ENCODE results near the gene LDB1.

LDB1 gene

GRCh38 chr10:102096449-102096848 is 23.7 kb downstream of the LDB1 start:
- no peak overlapping the region for H3K4me3 ChIP-seq (replicated peaks; ENCODE audit: low read depth, low read length)
- no peak for TF ChIP-seq CTCF (IDR thresholded peaks at IDR 0.05; ENCODE audit: low read depth, low read length, missing control alignments)
- DNase-seq (ENCODE audit: extremely low read depth, low read depth) = no peak

DNA sequence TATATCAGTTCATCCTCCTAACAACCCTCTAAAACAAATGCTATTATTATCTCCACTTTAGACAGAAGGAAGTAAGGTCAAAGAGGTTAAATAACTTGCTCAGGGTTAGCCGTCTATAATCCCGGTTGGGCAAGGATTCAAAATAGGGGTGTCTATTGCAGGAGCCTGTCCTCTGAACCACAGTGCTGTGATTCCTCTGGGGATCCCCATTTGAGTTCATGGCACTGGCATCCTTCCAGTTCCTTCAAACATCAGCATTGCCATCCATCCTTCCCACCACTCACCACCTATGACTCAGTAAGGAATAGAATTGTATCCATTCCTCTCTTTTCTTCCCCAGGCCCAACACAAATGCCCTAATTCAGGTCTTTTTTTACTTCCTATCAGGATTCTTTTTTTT is 29.4 kb downstream of the LDB1 start:
- TF ChIP-seq CTCF (IDR thresholded peaks at IDR 0.05; ENCODE audit: low read depth, low read length, missing control alignments) = no peak
- DNase-seq (ENCODE audit: extremely low read depth, low read depth) = no peak
- H3K4me3 ChIP-seq (replicated peaks; ENCODE audit: low read depth, low read length) = no peak overlapping the region

GRCh38 chr10:102086196-102086595 is 34.0 kb downstream of the LDB1 start:
- H3K4me3 ChIP-seq (replicated peaks; ENCODE audit: low read depth, low read length) = no peak overlapping the region
- TF ChIP-seq CTCF (IDR thresholded peaks at IDR 0.05; ENCODE audit: low read depth, low read length, missing control alignments) = no peak
- no peak for DNase-seq (ENCODE audit: extremely low read depth, low read depth)

GRCh38 chr10:102085336-102085735 is 34.8 kb downstream of the LDB1 start:
- no peak for DNase-seq (ENCODE audit: extremely low read depth, low read depth)
- TF ChIP-seq CTCF (IDR thresholded peaks at IDR 0.05; ENCODE audit: low read depth, low read length, missing control alignments) = no peak
- H3K4me3 ChIP-seq (replicated peaks; ENCODE audit: low read depth, low read length) = no peak overlapping the region

DNA sequence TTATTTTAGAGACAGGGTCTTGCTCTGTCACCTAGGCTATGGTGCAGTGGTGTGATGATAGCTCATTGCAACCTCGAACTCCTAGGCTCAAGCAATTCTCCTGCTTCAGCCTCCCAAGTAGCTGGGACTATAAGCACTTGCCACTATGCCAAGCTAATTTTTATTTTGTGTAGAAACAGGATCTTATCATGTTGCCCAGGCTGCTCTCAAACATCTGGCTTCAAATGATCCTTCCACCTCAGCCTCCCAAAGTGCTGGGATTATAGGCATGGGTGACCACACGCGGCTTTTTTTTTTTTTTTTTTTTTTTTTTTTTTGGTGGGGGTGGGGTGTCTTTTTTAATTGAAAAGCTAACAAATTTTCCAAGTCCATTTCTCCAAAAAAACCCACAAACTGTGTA is 36.6 kb downstream of the LDB1 start:
- no peak overlapping the region for H3K4me3 ChIP-seq (replicated peaks; ENCODE audit: low read depth, low read length)
- DNase-seq (ENCODE audit: extremely low read depth, low read depth) = no peak
- TF ChIP-seq CTCF (IDR thresholded peaks at IDR 0.05; ENCODE audit: low read depth, low read length, missing control alignments) = no peak

GRCh38 chr10:102072673-102073527 is 47.3 kb downstream of the LDB1 start:
- peak; percentile 98 for TF ChIP-seq CTCF (IDR thresholded peaks at IDR 0.05; ENCODE audit: low read depth, low read length, missing control alignments)
- no peak overlapping the region for H3K4me3 ChIP-seq (replicated peaks; ENCODE audit: low read depth, low read length)
- peak; percentile 65 for DNase-seq (ENCODE audit: extremely low read depth, low read depth)

All from HFF-Myc (cell line).